Measurements from ENCODE around the gene CBLC.

DNA sequence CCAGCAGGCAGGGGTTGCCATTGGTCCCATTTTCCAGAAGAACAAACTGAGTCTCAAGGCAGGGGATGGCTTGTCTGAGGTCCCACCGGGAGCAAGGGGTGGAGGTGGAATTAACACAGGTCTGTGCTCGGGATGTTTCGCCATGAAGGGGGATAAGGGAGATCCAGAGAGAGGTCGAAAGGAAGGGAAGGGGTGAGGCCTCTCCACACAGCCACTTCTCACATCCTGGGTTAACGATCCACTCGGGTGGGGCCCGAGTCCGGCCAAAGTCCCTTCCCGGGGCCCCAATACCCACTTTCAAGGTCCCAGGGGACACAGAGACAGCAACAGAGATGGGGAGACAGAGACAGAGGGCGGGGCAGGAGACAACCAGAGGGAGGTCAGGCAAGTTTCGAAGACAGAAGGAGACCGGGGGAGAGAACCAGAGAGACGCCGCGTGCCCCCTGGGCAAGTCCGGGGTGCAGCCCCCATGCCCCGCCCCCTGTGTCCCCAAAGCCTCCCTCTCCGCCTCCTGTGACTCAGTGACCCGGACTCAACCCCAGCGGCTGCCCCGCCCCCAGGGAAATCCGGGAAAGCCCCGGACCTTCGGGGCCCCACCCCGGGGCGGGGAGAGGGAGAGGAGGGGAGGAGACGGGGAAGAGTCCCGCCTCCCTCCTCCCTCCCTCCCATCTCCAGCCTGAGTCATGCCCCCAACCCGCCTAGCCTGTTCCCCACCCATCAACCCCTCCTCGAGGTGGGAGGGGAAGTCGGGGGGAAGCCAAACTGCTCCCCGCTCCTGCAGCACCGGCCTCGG is 30.5 kb upstream of the CBLC start:
- TF ChIP-seq, protein P1, sequence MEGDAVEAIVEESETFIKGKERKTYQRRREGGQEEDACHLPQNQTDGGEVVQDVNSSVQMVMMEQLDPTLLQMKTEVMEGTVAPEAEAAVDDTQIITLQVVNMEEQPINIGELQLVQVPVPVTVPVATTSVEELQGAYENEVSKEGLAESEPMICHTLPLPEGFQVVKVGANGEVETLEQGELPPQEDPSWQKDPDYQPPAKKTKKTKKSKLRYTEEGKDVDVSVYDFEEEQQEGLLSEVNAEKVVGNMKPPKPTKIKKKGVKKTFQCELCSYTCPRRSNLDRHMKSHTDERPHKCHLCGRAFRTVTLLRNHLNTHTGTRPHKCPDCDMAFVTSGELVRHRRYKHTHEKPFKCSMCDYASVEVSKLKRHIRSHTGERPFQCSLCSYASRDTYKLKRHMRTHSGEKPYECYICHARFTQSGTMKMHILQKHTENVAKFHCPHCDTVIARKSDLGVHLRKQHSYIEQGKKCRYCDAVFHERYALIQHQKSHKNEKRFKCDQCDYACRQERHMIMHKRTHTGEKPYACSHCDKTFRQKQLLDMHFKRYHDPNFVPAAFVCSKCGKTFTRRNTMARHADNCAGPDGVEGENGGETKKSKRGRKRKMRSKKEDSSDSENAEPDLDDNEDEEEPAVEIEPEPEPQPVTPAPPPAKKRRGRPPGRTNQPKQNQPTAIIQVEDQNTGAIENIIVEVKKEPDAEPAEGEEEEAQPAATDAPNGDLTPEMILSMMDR (IDR thresholded peaks at IDR 0.05; ENCODE audit: insufficient read depth, low read length, poor library complexity, severe bottlenecking), result no peak
- no peak for TF ChIP-seq EZH2phosphoT487 (conservative IDR thresholded peaks at IDR 0.05; ENCODE audit: low read length)

Measured in SU-DHL-6 (cell line).